ENCODE data around the gene PEDS1.

PEDS1 gene

GRCh38 chr20:50130995-50131394 is 22.5 kb downstream of the PEDS1 start:
- no peak for DNase-seq

GRCh38 chr20:50130356-50130723 is 23.2 kb downstream of the PEDS1 start:
- no peak for DNase-seq

GRCh38 chr20:50129662-50130355 is 23.7 kb downstream of the PEDS1 start:
- DNase-seq = no peak

GRCh38 chr20:50128520-50128905 is 25.0 kb downstream of the PEDS1 start:
- no peak for DNase-seq

DNA sequence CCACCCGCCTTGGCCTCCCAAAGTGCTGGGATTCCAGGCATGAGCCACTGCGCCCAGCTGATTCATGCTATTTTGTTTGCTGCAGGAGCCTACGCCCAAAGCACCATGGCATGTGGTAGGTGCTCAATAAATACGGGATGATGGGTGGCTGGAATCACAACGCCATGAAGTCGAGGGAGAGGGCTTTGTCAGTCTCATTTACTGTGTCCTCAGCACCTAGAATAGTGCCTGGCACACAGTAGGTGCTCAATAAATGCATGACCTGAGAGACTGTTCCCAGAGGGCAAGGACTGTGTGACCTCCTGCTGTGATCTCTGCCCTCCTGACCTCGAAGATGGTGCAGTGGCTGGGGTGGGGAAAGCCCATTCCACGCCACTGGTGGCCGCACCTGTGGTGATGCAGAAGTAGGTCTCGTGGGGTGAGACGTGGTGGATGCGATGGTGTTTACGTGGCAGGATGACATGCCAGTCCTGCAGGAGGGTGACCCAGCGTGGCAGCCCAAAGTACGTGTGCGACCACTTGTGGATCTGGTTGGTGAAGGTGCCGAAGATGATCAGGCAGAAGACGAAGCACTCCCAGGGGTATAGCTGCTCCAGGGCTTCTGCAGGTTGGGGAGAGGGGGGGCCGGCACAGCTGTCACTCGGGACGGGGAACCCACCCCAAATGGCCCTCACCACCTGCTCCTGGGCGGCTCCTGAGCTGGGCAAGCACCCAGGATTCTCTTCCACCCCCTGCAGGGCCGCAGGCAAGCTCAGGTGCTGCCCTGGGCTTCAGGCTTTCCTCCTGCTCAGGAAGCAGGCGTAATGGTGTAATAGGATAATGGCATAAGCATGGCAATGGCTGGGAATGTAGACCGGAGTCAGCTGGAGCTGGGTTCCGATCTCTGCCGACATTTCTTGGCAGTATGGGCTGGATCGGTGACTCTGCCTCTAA is 25.7 kb downstream of the PEDS1 start:
- DNase-seq = no peak

- no peak for DNase-seq
Measured at GRCh38 chr20:50126662-50127061, 26.9 kb downstream of the PEDS1 start.

DNA sequence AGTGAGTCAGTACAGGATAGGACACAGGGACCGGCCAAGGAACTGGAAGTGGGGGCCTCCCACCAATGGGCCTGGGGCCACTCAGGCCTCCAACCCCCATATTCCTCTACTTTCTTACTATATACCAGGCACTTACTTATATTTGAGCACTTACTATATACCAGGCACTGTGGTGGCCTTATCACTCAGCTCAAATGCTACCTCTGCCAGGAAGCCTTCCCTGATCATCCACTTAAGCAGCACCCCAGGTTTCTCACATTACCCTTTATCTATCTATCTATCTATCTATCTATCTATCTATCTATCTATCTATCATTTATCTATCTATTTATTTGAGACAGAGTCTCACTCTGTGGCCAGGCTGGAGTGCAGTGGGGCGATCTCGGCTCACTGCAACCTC is 28.2 kb downstream of the PEDS1 start:
- no peak for DNase-seq

DNA sequence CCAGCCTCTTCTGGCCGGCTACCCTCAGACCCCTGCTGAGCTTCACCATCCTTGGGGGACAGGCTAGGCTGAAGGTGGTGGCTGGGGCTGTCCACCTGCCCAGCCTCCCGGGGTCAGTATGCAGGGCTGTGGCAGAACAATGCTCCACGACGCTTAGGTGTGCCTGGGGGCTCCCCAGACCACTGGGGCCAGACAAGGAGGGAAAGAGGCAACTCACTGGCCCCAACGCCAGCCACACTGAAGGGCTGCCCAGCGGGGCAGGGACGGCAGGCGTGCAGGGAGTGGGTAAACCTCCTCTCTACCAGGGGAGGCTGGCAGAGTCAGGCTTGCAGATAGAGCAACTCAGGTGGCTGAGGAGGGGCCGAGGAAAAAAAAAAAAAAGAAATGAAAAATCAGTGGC is 29.0 kb downstream of the PEDS1 start:
- DNase-seq = no peak

GRCh38 chr20:50123418-50123817 is 30.1 kb downstream of the PEDS1 start:
- no peak for DNase-seq

DNA sequence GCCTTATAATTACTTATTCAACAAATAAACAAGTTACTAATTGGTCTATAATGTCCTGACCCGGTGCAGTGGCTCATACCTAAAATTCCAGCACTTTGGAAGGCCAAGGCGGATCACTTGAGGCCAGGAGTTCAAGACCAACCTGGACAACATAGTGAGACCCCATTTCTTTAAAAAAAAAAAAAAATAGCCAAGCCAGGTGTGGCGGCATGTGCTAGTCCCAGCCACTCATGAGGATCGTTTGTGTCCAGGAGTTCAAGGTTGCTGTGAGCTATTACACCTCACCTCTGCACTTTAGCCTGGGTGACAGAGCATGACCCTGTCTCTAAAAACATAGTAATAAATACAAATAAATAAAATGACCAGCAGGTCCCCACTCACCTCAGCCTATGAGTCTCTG is 30.8 kb downstream of the PEDS1 start:
- DNase-seq = no peak

GRCh38 chr20:50121858-50122271 is 31.7 kb downstream of the PEDS1 start:
- no peak for DNase-seq

DNA sequence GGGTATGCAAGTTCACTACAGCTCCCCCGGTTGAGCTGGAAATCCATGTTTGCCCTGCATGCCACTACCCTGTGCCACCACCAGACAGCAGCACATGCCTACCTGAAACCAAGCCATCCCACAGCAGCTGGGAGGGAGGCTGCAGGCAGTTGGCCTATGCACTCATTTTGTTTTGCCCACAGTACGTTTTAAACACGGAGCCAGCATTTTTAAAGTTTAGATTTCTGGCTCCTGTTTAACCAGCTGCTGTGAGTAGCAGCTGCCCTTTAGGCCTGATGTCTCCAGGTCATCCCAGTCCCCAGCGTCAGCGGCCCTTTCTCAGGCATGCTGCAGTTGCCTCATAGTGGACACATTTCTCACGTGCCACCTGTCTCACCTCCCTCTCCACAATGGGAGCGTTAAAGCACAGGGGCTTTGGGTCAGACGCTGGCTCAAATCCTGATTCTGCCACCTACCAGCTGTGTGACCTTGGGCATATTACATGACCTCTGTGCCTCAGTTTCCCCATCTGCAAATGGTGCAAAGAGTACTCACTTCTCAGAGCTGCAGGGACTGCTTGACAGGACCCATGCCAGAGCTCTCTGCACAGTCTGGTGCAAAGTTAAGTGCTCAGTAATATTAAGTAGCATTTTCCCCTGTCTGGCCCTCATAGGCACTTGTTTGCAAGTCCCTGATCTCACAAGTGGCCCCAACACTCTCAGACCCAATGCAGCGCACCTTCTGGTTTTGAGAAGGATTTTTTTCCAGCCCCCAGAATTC is 32.4 kb downstream of the PEDS1 start:
- DNase-seq = no peak

GRCh38 chr20:50118203-50118602 is 35.3 kb downstream of the PEDS1 start:
- DNase-seq = no peak

GRCh38 chr20:50116368-50116999 is 37.0 kb downstream of the PEDS1 start:
- DNase-seq = no peak

DNA sequence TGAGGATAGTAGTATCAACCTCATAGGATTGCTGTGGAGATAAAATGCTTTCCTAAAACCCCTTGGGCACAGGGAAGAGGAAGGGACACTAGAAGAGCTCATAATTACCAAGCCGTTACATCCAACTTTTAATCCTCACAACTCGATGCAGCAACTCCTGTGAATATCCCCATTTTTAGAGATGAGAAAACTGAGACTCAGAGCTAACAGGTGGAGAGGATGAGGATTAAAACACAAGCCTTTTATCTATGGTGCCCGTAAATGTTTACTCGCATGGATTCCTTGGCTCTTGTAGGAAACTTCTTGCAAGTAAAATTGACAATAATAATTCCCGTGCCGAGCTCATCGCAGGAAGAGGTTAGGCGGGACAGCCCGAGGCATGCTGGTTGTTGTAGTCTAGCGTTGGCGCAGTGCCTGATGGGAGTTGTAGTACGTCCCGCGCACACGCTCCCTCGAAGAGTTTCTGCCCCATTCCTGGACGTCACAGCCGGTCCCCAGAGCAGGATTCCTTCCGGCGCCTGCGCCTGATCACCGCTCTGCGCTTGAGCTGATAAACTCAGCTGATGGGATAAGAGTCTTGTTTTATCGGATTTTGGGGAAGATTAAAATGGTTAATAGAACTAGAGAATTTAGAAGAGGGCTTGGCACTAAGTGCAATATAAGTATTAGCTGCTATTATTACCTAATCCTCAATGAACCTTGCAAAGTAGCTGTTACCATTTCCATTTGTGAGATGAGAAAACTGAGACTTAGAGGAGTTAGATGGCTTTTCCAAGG is 37.7 kb downstream of the PEDS1 start:
- DNase-seq = peak; percentile 95

DNA sequence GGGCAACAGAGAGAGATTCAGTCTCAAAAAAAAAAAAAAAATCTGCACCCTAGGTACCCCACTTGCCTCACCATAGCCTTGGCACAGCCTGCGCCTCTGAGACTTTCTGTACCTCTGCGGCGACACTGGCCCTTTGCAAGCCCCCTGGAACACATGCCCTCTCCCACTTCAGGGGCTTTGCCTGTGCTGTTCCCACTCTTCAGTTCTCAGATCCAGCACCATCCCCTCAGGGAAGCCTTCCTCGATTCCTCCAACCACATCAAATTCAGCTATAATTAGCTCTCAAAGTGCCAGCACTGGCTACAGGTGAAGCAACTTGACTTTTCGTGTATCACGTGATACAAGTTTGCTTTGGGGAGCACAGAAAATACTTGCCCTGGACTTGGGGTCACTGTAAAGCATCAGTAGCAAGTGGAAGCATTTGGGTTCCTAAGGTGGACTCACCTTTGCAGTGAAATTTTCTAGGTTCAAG is 38.4 kb downstream of the PEDS1 start:
- DNase-seq = no peak

- DNase-seq = no peak
Measured at GRCh38 chr20:50113420-50114224, 39.9 kb downstream of the PEDS1 start.

- DNase-seq = peak; percentile 60
Measured at GRCh38 chr20:50112512-50113419, 40.8 kb downstream of the PEDS1 start, which contains the start of gene UBE2V1. TSS of gene UBE2V1 (minus strand) at chr20:50113150. CDS start at chr20:50113128, 22 bp downstream.

DNA sequence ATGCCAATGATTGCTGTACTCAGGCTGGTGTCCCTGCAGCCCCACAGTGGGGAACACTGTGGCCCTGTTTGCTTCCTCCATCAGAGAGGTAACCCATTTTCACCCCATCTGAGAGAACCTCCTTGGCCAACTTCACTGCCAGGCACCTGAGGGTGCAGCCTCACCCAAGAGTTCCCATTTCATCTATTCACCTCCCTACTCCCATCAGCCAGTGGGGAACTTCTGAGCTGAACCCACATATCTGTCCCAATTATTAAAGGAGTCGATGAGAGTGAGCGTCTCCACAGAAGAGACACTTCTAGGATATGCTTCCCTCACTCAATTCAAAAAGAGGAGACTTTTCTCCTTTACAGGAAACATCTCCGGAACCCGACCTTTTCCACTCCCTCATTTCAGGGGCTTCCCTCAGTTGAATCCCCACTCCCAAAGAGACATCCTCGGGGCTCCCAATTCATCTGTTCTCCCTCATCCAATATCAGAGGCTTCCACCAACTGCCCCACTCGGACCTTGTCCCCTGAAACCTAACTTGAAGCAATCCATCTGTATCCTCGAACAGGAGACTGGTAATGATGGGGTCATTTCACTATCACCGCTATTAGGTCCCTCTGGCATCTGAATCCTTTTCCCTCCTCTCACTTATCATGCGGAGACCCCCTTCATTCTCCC is 41.6 kb downstream of the PEDS1 start:
- no peak for DNase-seq

Data from amniotic stem cell (primary cell).